Karpas-422 (cell line): Measurements from ENCODE around the gene AKAP8L. TPM values are rescaled to one million over a fixed set of nuclear protein-coding genes. Genes with fewer than 3 reads are reported as not detected.

Source experiments
- DNase-seq: peaks from one replicate; pipeline ENCODE4 v3.0.0-alpha.2; 2015
- H2AFZ ChIP-seq: fragments of 200-600 bp; sonication (generic); 2 replicates; pipeline ENCODE4 v1.6.1; 2014; ENCODE audit warnings: antibody characterized with exemption, low read length, mixed read lengths
- H3K27ac ChIP-seq: fragments of 200-600 bp; sonication (generic); 2 replicates; pipeline ENCODE4 v1.5.1; 2014; ENCODE audit warnings: mild to moderate bottlenecking, low read length, moderate library complexity
- H3K27me3 ChIP-seq: fragments of 200-600 bp; sonication (generic); 2 replicates; pipeline ENCODE4 v1.6.1; 2014; ENCODE audit warnings: low read length, mixed read lengths
- H3K36me3 ChIP-seq: fragments of 200-600 bp; sonication (generic); 2 replicates; pipeline ENCODE4 v1.6.1; 2014; ENCODE audit warnings: low read length, mixed read lengths; ENCODE audit not compliant: insufficient read depth
- H3K4me1 ChIP-seq: fragments of 200-600 bp; sonication (generic); 2 replicates; pipeline ENCODE4 v1.6.1; 2014; ENCODE audit warnings: mild to moderate bottlenecking, low read length, mixed read lengths
- H3K4me2 ChIP-seq: fragments of 200-600 bp; sonication (generic); 2 replicates; pipeline ENCODE4 v1.6.1; 2014; ENCODE audit warnings: low read length, low read depth, mild to moderate bottlenecking; ENCODE audit not compliant: poor library complexity, severe bottlenecking
- H3K4me3 ChIP-seq: fragments of 200-600 bp; sonication (generic); 2 replicates; pipeline ENCODE4 v1.5.1; 2014; ENCODE audit warnings: mild to moderate bottlenecking, antibody characterized with exemption, low read length, mixed read lengths
- H3K79me2 ChIP-seq: fragments of 200-600 bp; sonication (generic); 2 replicates; pipeline ENCODE4 v1.6.1; 2014; ENCODE audit warnings: mild to moderate bottlenecking, low read length, mixed read lengths
- H3K9ac ChIP-seq: fragments of 200-600 bp; sonication (generic); 2 replicates; pipeline ENCODE4 v1.6.0; 2014; ENCODE audit warnings: low read length
- H3K9me2 ChIP-seq: fragments of 200-600 bp; sonication (generic), shearing (Covaris generic); replicated peaks from 2 replicates; pipeline ENCODE4 v1.6.0; 2014; ENCODE audit warnings: mild to moderate bottlenecking, low read length, moderate library complexity; ENCODE audit not compliant: insufficient read depth
- H3K9me3 ChIP-seq: fragments of 300-700, 200-600 bp; sonication (generic); 2 replicates; pipeline ENCODE4 v1.6.1; 2014; ENCODE audit warnings: low read length, mixed read lengths
- H4K20me1 ChIP-seq: fragments of 200-600 bp; sonication (generic); 2 replicates; pipeline ENCODE4 v1.6.1; 2014; ENCODE audit warnings: mild to moderate bottlenecking, antibody characterized with exemption, low read length, low read depth; ENCODE audit not compliant: insufficient read depth
- total RNA-seq: library from RNA; depleted of rRNA; stranded (reverse); fragments of >200 nt; shearing (Covaris generic); gene quantifications from 2 replicates; pipeline ENCODE4 v1.2.3, GENCODE V29; 2014; ENCODE audit warnings: low replicate concordance

The AKAP8L gene
- total RNA-seq, 1 experiment from 2014 or later: 82.4 TPM

DNA sequence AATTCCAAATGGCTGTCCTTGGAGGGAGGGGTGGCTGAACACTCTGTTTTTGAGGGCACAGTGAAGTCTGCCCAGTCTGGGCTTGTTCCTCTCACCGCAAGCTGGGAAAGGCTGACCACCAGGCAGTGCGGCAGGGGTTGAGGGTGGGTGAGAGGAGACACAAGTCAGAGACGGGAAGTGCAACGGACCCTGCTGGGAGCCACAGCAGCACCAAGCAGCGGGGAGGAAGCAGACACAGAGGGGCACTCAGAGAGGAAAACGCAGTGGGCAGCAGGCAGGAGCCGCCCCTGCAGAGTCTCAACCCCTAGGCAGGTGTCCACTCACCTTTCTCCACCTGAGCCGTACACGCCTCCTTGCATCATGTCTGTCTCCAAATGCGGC lies 15.6 kb downstream of the AKAP8L start:
- Histone ChIP-seq H3K79me2 (peaks cover 73% of the 10 kb centered on the region), H2AFZ (no peak overlapping the region), H3K27me3 (no peaks in the 10 kb centered on the region), H4K20me1 (peaks cover 44% of the 10 kb centered on the region), H3K4me3 (no peak overlapping the region), H3K9me3 (no peaks in the 10 kb centered on the region), H3K27ac (no peak overlapping the region), H3K36me3 (peaks cover 16% of the 10 kb centered on the region), H3K9me2 (no peaks in the 10 kb centered on the region), H3K4me1 (peaks cover 12% of the 10 kb centered on the region), H3K9ac (no peak overlapping the region), H3K4me2 (no peak overlapping the region)
- no peak for DNase-seq

- Histone ChIP-seq H4K20me1 (peaks cover 43% of the 10 kb centered on the region), H3K79me2 (peaks cover 70% of the 10 kb centered on the region), H3K4me1 (peaks cover 12% of the 10 kb centered on the region), H3K4me3 (no peak overlapping the region), H3K9me3 (no peaks in the 10 kb centered on the region), H3K4me2 (no peak overlapping the region), H3K9ac (no peak overlapping the region), H3K9me2 (no peaks in the 10 kb centered on the region), H3K27me3 (no peaks in the 10 kb centered on the region), H3K36me3 (peaks cover 18% of the 10 kb centered on the region), H2AFZ (no peak overlapping the region), H3K27ac (no peak overlapping the region)
- DNase-seq: no peak
Observed at GRCh38 chr19:15402411-15403150, 16.2 kb downstream of the AKAP8L start.

DNA sequence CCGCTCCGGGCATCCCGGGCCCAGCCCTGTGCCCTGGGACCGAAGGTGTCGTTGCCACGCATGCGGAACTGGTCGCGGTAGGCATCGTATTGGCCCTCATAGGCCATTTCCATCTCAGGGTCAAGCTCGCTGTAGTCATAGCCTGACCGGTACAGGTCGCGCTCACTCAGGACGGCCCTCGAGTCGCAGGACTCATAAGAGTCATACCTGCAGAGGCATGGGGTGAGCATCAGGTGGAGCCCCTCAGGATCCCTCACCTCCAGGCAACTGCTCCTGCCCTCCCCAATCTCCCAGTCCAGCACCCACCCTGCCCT lies 17.4 kb downstream of the AKAP8L start:
- H3K4me2 ChIP-seq: no peak overlapping the region
- no peak overlapping the region for H3K27ac ChIP-seq
- H3K9me3 ChIP-seq: no peaks in the 10 kb centered on the region
- H3K9me2 ChIP-seq: no peaks in the 10 kb centered on the region
- no peak overlapping the region for H3K4me3 ChIP-seq
- H2AFZ ChIP-seq: no peak overlapping the region
- no peak for DNase-seq
- H3K9ac ChIP-seq: no peak overlapping the region
- H3K4me1 ChIP-seq: peaks cover 12% of the 10 kb centered on the region
- H3K27me3 ChIP-seq: no peaks in the 10 kb centered on the region
- H3K36me3 ChIP-seq: peaks cover 22% of the 10 kb centered on the region
- peaks cover 59% of the 10 kb centered on the region for H3K79me2 ChIP-seq
- peaks cover 33% of the 10 kb centered on the region for H4K20me1 ChIP-seq

GRCh38 chr19:15400521-15401396 lies 18.0 kb downstream of the AKAP8L start:
- no peaks in the 10 kb centered on the region for H3K9me3 ChIP-seq
- no peaks in the 10 kb centered on the region for H3K9me2 ChIP-seq
- H3K27me3 ChIP-seq: no peaks in the 10 kb centered on the region
- H3K4me3 ChIP-seq: no peak overlapping the region
- H3K9ac ChIP-seq: no peak overlapping the region
- peaks cover 30% of the 10 kb centered on the region for H4K20me1 ChIP-seq
- H3K79me2 ChIP-seq: peaks cover 57% of the 10 kb centered on the region
- no peak overlapping the region for H3K27ac ChIP-seq
- peaks cover 22% of the 10 kb centered on the region for H3K36me3 ChIP-seq
- no peak overlapping the region for H2AFZ ChIP-seq
- H3K4me2 ChIP-seq: no peak overlapping the region
- no peak for DNase-seq
- H3K4me1 ChIP-seq: peaks cover 9% of the 10 kb centered on the region

GRCh38 chr19:15399635-15400034 lies 19.2 kb downstream of the AKAP8L start:
- peaks cover 24% of the 10 kb centered on the region for H3K36me3 ChIP-seq
- H3K79me2 ChIP-seq: peaks cover 47% of the 10 kb centered on the region
- peaks cover 25% of the 10 kb centered on the region for H4K20me1 ChIP-seq

GRCh38 chr19:15399234-15399515 lies 19.6 kb downstream of the AKAP8L start:
- H3K4me2 ChIP-seq: no peak overlapping the region
- H4K20me1 ChIP-seq: peaks cover 21% of the 10 kb centered on the region
- no peak for DNase-seq
- peaks cover 47% of the 10 kb centered on the region for H3K79me2 ChIP-seq
- H2AFZ ChIP-seq: no peak overlapping the region
- no peaks in the 10 kb centered on the region for H3K27me3 ChIP-seq
- H3K9me2 ChIP-seq: no peaks in the 10 kb centered on the region
- H3K4me3 ChIP-seq: no peak overlapping the region
- no peak overlapping the region for H3K9ac ChIP-seq
- H3K4me1 ChIP-seq: peaks cover under 1% of the 10 kb centered on the region; the same call in 1 of the 2 replicates
- H3K27ac ChIP-seq: no peak overlapping the region
- H3K36me3 ChIP-seq: peaks cover 25% of the 10 kb centered on the region
- H3K9me3 ChIP-seq: no peaks in the 10 kb centered on the region

More at GRCh38 chr19:15399635-15400034, 19.2 kb downstream of the AKAP8L start:
- Histone ChIP-seq H3K9me2 (no peaks in the 10 kb centered on the region), H3K4me2 (no peak overlapping the region), H3K4me1 (peaks cover 5% of the 10 kb centered on the region), H3K27ac (no peak overlapping the region), H3K27me3 (no peaks in the 10 kb centered on the region), H3K9ac (no peak overlapping the region), H2AFZ (no peak overlapping the region), H3K9me3 (no peaks in the 10 kb centered on the region), H3K4me3 (no peak overlapping the region)
- DNase-seq: no peak

DNA sequence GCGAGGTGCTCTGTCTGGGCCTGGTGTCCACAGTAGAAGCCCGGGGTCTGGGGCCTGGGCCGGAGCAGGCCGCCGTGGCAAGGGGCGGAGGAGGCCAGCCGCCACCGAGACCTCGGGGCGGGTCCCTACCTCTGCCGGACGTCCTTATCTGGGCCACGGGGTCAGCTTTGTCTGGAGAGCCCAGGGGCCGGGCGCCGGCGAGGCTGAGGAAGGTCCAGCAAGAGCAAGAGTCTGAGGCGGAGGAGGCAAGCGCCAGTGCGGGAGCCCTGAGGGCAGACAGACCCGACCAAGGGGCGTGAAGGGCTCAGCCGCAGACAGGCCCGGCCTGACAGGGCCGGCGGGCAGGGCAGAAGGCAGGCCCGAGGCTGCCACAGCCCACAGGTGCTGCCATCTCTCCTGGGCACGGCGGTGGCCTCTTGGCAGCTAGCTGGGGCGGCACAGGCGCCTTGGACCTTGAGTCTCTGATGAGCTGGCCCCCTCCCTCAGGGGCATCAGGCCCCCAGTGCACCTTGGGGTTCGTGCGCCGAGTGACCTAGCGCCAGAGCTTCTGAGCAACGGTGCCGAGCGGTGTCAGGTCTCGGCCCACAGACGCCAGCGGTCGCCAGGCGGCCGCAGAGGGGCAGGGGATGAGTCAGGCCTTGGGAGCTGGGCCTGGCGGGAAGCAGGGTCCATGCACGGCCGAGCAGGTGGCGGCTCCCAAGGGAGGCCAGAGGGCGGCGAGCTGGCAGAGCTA lies 20.1 kb downstream of the AKAP8L start:
- no peak for DNase-seq
- Histone ChIP-seq H4K20me1 (peaks cover 16% of the 10 kb centered on the region), H3K9ac (no peak overlapping the region), H3K36me3 (peaks cover 21% of the 10 kb centered on the region), H3K9me3 (no peaks in the 10 kb centered on the region), H3K9me2 (no peaks in the 10 kb centered on the region), H2AFZ (no peak overlapping the region), H3K4me3 (no peak overlapping the region), H3K27ac (no peak overlapping the region), H3K27me3 (no peaks in the 10 kb centered on the region), H3K4me2 (no peak overlapping the region), H3K79me2 (peaks cover 47% of the 10 kb centered on the region), H3K4me1 (no peaks in the 10 kb centered on the region)

DNA sequence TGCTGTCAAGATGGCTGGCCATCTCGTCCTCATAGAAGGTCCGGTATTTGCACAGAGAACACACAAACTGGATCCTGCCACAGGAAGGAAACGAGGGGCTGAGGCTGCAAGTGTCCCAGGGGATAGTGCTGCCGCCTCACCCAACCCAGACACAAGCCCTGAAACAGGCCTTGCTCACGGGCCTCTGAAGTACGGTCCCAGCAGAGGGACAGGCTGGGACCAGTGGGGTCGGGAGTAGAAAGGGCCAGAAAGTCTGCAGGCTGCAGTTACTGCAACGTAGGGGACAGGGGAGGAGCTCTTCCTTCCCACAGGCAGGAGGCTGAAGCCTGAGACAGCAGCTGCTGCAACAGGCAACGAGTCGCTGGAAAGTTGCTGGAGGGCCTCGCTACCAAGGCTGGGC lies 21.0 kb downstream of the AKAP8L start:
- Histone ChIP-seq H3K4me2 (no peak overlapping the region), H3K36me3 (peaks cover 17% of the 10 kb centered on the region), H3K79me2 (peaks cover 47% of the 10 kb centered on the region), H2AFZ (no peak overlapping the region), H3K4me1 (no peaks in the 10 kb centered on the region), H3K9ac (no peak overlapping the region), H3K27ac (no peak overlapping the region), H4K20me1 (peaks cover 9% of the 10 kb centered on the region), H3K27me3 (no peaks in the 10 kb centered on the region), H3K9me2 (no peaks in the 10 kb centered on the region), H3K4me3 (no peak overlapping the region), H3K9me3 (no peaks in the 10 kb centered on the region)
- DNase-seq: no peak
